GM18505 (cell line): ENCODE data around the gene DGKQ.

Source experiments
- ATAC-seq: cut with Tn5 transposase; IDR thresholded peaks from one replicate; pipeline ENCODE4 v1.9.1; 2021; ENCODE audit not compliant: unreplicated experiment
- POLR2A ChIP-seq: IDR thresholded peaks from 4 replicates; pipeline ENCODE4 v1.6.1; 2011; ENCODE audit warnings: borderline replicate concordance; ENCODE audit not compliant: insufficient read depth, insufficient read length; ENCODE audit errors: extremely low read depth

The DGKQ gene, protein sequence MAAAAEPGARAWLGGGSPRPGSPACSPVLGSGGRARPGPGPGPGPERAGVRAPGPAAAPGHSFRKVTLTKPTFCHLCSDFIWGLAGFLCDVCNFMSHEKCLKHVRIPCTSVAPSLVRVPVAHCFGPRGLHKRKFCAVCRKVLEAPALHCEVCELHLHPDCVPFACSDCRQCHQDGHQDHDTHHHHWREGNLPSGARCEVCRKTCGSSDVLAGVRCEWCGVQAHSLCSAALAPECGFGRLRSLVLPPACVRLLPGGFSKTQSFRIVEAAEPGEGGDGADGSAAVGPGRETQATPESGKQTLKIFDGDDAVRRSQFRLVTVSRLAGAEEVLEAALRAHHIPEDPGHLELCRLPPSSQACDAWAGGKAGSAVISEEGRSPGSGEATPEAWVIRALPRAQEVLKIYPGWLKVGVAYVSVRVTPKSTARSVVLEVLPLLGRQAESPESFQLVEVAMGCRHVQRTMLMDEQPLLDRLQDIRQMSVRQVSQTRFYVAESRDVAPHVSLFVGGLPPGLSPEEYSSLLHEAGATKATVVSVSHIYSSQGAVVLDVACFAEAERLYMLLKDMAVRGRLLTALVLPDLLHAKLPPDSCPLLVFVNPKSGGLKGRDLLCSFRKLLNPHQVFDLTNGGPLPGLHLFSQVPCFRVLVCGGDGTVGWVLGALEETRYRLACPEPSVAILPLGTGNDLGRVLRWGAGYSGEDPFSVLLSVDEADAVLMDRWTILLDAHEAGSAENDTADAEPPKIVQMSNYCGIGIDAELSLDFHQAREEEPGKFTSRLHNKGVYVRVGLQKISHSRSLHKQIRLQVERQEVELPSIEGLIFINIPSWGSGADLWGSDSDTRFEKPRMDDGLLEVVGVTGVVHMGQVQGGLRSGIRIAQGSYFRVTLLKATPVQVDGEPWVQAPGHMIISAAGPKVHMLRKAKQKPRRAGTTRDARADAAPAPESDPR

DNA sequence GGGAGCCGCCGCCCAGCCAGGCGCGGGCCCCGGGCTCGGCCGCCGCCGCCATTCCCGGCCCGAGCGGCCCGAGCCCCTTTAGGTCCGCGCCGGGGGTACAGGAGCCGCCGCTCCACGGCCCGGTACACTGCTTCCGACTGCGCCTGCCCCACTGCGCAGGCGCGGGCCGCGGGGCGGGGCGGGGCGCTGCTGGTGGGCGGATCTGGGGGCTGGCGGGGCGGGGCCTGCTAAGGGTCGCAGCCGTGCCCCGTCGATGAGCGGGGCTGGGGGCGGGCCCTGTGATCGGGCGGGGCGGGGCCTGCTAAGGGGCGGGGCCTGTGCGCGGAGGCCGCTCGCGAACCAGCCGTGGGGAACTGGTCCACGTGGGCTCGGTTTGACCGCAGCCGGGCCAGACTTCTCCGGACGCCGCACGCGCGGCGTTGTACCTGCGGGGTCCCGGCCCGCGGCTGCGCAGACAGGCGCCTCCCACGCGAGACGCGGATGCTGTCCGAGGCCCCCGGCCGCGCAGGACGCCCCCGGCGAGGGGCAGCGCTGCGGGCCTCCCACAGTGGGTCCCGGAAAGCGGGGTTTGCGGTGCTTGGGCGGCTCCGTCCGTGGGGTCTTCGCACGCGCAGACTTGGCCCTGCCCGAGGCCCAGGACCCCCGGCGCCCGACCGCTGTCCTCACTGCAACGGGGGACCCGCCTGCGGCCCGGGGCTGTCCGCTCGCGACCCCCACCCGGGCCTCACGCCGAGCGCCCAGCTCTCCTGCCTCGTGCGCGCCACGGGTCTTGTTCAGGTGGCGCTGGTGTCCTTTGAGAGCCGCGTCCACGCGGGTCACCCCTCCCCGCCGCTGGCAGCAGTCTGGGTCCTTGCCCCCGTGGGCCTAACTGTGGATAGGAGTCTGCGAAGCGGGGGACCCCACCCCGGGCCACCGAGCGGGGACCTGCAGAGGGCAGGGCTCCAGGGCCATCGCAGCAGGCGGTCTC, at the start of gene DGKQ:
TSS of gene DGKQ (minus strand) at position 139 of the 967 bp plus-strand sequence. CDS start at position 52, 87 bp downstream.
- ATAC-seq: peak; percentile 72
- TF ChIP-seq POLR2A: peak; percentile 34

DNA sequence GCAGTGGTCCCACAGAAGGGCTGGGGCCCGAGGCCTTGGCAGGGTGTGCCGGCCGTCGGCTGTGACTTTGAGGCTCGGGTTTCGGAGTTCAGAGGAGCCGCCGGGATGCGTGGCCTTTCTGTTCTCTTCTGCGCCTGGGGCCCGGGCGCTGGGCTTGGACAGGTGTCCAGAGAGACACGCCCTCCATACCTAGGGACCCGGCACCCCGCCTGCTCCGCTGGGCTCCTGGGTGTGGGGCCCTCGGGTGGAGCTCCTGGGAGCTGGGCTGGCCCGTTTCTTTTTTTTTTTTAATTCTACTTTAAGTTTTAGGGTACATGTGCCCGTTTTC, 49.3 kb upstream of the DGKQ start:
- TF ChIP-seq POLR2A: no peak

DNA sequence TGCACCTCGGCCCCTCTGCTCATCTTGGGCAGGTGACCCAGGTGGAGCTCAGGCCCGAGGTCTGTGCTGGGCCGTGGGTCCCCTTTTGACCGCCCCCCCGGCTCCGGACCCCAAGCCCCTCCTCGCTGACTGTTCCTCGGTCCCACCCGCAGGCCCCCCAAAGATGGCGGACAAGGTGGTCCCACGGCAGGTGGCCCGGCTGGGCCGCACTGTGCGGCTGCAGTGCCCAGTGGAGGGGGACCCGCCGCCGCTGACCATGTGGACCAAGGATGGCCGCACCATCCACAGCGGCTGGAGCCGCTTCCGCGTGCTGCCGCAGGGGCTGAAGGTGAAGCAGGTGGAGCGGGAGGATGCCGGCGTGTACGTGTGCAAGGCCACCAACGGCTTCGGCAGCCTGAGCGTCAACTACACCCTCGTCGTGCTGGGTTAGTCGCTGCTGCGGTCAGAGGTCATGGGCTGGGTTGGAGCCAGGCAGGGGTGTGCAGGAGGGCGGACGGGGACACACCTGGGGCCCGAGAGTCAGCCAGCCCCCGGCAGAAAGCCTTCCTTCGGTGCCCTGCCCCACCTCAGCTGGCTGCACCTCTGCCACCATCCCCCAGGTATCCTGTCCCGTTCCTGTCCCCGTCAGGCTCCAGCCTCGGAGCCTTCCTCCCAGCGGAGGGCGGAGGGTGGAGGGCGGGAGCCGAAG, 48.8 kb upstream of the DGKQ start:
- TF ChIP-seq POLR2A: no peak
- ATAC-seq: no peak

More for the DNA sequence above, 49.3 kb upstream of the DGKQ start:
- ATAC-seq: no peak

DNA sequence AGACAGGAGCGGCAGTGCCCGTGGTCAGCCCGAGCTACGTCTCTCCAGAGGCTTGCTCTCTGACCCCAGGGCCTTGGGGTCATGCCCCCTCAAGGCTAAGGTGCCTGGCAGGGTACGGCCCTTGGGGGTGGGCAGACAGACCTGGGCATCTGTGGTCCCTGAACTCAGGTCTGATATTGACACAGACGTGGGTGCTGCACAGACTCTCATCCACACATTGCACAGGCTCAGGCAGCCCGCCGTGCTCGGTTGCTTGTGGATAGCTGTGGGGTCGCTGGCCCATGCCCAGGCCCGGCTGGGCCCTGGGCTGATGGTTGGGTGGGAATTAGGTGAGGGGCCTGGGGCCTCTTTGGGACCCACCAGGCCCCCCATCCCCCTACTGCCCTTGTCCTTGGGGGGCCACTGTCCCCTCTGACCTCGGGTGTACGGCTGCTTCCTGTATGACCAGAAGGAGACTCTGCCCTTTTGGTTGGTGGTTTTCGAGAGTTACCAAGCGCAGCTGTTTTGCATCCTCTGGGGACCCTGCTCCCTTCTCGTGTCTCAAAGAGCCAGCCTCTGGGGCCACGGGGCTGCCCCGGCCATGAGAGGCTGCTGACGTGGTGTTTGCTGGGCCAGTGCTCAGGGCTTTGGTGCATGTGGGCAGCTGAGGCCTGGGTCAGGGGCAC, 48.1 kb upstream of the DGKQ start:
- no peak for TF ChIP-seq POLR2A
- peak; percentile 52 for ATAC-seq

DNA sequence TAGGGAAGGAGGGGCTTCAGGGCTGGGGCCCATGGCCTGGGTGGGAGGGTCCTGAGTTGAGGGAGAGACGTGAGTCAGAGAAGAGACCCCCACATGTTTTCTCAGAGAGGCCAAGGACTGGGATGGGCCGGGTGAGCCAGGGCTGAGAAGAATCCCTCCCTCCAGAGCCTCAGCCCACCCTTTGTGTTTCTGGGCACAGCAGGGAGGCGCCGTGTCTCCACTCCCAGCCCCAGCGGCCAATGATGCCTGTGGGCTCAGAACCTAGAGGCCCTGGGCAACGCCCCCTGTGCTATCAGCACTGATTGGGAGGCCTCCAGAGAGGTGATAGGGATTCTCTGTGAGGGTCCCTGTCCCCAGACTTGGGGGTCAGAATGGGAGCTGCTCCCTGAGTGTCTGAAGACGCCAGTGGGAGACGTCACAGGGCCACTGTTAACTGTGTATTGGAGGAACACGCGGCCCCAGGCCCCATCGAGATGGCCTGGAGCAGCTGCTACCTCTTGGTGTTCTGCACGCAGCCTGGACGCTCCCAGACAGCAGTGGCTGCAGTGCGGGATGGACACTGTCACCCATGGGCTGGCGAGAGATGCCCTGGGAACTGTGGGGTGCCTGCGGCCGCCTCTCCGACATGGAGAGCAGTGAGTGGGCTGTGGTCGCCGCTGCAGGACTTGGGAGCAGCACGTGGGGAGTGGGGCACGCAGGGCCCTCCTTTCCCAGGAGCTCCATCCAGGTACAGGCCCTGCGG, 46.5 kb upstream of the DGKQ start:
- ATAC-seq: no peak
- TF ChIP-seq POLR2A: no peak

DNA sequence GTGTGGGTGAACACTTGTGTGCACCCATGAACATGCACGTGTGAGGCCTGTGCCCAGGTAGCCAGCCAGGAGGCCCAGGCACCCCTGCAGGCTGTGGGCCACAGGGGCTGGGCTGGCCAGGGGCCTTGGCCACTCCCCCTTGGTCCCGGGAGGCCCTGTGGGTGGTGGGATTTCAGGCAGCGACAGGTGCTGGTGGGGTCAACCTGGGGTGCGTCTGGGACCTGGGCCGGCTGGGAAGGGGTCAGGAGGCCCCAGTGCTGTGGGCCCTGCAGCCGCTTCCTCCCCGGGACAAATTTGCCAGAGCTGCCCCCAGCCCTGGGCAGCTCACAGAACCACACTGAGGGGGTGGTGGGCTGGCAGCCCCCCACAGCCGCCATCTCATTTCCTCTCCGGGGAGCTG, 46.0 kb upstream of the DGKQ start:
- no peak for ATAC-seq
- TF ChIP-seq POLR2A: no peak

DNA sequence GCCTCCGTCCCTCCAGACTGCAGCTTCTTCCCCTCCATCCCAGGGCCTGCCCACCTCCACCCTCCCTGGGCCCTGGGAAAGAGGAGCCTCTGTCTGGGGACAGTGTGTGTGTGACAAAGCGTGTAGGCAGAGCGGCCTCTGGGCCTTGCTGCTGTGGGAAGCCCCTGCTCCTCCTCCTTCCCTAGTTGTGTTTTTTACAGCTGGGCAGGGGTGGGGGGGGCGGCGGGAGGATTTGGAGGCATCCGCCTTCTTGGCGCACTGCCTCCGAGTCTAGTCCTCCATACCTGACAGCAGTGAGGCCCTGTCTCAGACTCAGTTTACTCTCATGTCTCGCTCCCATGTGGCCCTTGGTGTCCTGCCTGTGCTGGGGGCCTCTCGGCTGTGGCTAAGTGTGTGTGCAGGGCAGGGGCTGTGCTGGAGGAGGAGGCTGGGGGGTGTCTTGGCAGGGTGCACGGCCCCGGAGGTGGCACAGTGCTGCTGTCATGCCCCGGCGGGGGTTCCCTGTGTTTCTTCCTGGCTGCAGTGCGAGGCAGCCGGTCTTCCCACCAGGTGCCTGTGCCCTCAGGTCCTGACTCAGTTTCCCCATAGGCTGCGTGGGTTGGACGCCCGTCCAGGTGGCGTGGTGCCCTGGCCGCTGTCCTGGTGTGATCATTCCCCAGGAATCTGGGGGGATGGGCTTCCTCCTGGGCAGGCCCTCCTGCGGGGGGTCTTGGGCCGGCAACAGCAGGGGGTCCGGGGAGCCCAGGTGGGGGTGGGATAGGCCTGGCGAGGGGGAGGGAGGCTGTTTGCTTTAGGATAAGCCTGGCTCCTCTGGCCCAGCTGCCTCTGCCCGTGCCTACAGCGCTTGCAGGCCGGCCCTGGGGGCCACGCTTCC, 45.0 kb upstream of the DGKQ start:
- no peak for TF ChIP-seq POLR2A

DNA sequence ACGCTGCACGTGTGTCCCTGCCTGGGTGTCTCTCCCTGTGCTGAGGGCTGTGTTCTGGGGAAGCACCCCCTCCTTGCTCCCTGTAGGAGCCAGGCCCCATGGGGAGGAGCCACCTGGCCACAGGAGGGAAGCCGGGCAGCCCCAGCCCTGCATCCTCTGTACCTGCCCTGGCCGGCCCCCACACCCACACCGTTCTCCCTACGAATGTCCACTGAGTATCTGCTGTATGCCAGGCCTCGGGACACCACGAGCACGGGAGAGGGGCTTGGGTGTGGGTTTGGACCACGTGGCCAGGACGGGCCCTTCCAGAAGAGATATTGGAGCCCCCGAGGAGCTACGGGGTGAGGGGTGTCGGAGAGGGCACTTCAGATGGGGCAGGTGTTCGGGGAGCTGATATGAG, 44.3 kb upstream of the DGKQ start:
- ATAC-seq: no peak
- TF ChIP-seq POLR2A: no peak

More for the DNA sequence above, 45.0 kb upstream of the DGKQ start:
- ATAC-seq: no peak

DNA sequence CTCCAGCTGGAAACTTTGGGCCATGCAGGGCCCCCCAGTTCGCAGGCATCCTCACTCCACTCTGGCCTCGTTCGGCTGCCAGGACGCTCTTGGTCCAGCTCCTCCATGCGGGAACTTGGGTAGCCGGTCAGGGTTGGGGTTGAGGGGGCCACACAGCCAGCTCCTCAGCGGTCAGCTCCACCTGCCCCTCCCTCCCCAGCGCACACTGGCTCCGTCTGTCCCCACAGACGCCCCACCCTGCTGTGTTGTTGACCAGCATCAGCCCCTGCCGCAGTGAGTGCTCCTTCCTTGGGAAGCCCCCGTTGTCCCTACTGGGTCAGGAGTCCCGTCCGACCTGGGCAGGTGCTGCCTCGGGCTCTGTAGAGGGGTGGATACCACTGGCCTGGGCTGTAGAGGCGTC, 43.8 kb upstream of the DGKQ start:
- no peak for TF ChIP-seq POLR2A
- ATAC-seq: no peak

DNA sequence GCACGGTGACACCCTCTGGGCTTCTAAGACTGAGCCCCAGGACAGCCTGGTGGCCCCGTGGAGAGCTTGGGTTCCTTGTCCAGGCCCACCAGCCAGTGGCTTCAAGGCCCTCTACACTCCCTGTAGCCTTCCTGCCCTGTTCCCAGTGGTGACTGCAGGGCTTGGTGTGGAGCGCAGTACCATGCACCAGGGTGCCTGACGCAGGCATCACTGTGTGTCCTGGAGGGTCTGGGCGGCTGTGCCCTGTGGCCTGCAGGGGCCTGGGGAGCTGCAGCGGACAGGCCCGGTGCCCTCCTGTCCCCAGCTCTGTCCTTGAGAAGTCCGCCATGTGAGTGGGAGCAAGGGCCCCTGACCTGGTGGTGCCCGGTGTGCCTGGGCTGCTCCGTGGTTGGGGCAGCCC, 42.4 kb upstream of the DGKQ start:
- no peak for ATAC-seq
- no peak for TF ChIP-seq POLR2A
